Sciatic nerve (tissue), 2 donors: ENCODE results near the gene ARHGAP25. TPM values are rescaled to one million over a fixed set of nuclear protein-coding genes. Genes with fewer than 3 reads are reported as not detected.

ENCODE experiments used
- ATAC-seq: fragments of 200-7000 bp; cut with Tn5 transposase; one replicate; pipeline ENCODE4 v1.9.1; 2020; ENCODE audit warnings: mild to moderate bottlenecking, moderate library complexity
- DNase-seq: peaks from one replicate; pipeline ENCODE4 v3.0.0-alpha.2; 2020; ENCODE audit warnings: low spot score
- intact Hi-C: fragments of 100-400 bp; cut with DNase I; formaldehyde crosslinking; loops from one replicate; pipeline ENCODE4 v1.14.2; 2022
- total RNA-seq: library from RNA; stranded (reverse); fragmentation: NEBNext Ultra II Directional; extraction: Animal tissue kit (Norgen Biotek cat#: 25700); gene quantifications from one replicate; pipeline ENCODE4 v1.2.1, GENCODE V29; 2021
- donor health status: DM: no; HTN: no; CAD: no.
- donor health status: DM: no; HTN: no; CAD: no.

ARHGAP25 gene
- total RNA-seq, 1 donor from 2014 or later = 21.6 TPM

DNA sequence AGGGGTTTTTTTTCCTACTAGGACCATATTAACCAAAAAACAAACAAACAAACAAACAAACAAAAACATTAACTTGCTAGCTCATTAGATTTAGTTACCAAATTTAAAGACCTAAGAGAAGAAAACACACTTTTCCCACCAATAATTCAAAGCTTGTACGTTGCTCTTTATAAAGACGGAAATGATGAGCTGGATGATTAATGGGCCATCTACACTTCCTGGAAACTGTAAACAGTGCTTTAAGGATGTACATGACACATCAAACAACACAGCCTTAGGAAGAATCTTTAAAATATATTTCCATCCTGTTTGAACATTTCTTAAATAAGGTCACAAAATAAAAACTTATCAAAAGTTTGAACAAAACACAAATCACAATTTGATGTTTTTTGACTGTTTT lies 135.6 kb downstream of the ARHGAP25 start:
- ATAC-seq (no peak), DNase-seq (no peak)
- intact Hi-C loops = no loop called here

DNA sequence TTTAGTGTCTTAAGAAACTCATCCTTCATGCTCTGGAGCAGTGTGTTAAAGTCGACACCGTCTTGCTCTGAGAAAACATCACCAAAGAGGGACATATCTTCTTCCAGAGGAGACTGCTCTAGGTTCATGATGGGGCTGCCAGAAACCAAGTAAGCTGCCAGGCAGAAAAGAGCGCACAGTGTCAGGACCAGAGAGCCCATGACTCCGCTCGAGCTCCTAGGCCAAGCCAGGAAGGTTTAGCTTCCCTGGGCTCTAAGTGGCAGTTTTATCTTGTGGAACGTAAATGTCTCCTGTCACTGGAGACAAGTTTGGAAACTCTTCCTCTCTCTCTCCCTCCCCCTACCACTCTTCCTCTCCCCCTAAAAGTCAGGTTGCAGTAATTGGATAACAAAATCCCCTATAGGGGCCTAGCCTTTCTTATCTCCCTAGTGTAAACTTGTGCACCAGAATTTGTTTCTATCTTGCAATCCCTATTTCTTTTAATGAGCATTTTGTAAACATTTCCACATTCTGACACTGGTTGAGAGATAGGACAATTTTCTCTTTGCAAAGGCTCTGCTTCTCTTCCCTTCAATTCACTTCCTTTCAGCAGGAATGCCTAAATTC lies 136.7 kb downstream of the ARHGAP25 start, which contains the start of gene BMP10:
TSS of gene BMP10 (minus strand) at position 239 of the 606 bp plus-strand sequence. CDS start at position 200, 39 bp downstream.
- ATAC-seq = no peak

More for the DNA sequence above, 136.7 kb downstream of the ARHGAP25 start, which contains the start of gene BMP10:
- DNase-seq = no peak
- intact Hi-C loops = no loop called here

Other genes with a start within 250 kb of the ARHGAP25 start
- gene PROKR1, start 91.2 kb upstream of the ARHGAP25 start, total RNA-seq = 0.18 TPM
- gene BMP10, start 136.6 kb downstream of the ARHGAP25 start, total RNA-seq = not detected
- gene GKN2, start 218.1 kb downstream of the ARHGAP25 start, total RNA-seq = not detected
- gene GKN1, start 239.8 kb downstream of the ARHGAP25 start, total RNA-seq = not detected